GM21825 (cell line): ENCODE measurements around the gene JPH2.

Experiments
- ATAC-seq: cut with Tn5 transposase; IDR thresholded peaks from one replicate; pipeline ENCODE4 v1.9.1; 2021; ENCODE audit warnings: mild to moderate bottlenecking, moderate library complexity; ENCODE audit not compliant: unreplicated experiment

The JPH2 gene

GRCh38 chr20:44065401-44066340, 121.3 kb downstream of the JPH2 start:
- no peak for ATAC-seq

GRCh38 chr20:44064501-44065400, 122.2 kb downstream of the JPH2 start:
- ATAC-seq = no peak
